ENCODE measurements around the gene PEAK1.

The PEAK1 gene

GRCh38 chr15:77402740-77403379, 17.0 kb downstream of the PEAK1 start:
- no peak for DNase-seq

- no peak for DNase-seq
Measured at GRCh38 chr15:77400258-77400657, 19.6 kb downstream of the PEAK1 start.

GRCh38 chr15:77398927-77399326, 21.0 kb downstream of the PEAK1 start:
- DNase-seq: no peak

- no peak for DNase-seq
Measured at GRCh38 chr15:77396692-77397091, 23.2 kb downstream of the PEAK1 start.

- no peak for DNase-seq
Measured at GRCh38 chr15:77395013-77395774, 24.7 kb downstream of the PEAK1 start.

- DNase-seq: no peak
Measured at GRCh38 chr15:77393471-77393840, 26.4 kb downstream of the PEAK1 start.

- no peak for DNase-seq
Measured at GRCh38 chr15:77392762-77393470, 27.0 kb downstream of the PEAK1 start.

- DNase-seq: no peak
Measured at GRCh38 chr15:77391372-77391951, 28.4 kb downstream of the PEAK1 start.

- DNase-seq: no peak
Measured at GRCh38 chr15:77387365-77388105, 32.4 kb downstream of the PEAK1 start.

- DNase-seq: no peak
Measured at GRCh38 chr15:77386626-77387025, 33.3 kb downstream of the PEAK1 start.

- DNase-seq: peak in 1 of 5 experiments; percentile 13
Measured at GRCh38 chr15:77384589-77385359, 35.1 kb downstream of the PEAK1 start.

- no peak for DNase-seq
Measured at GRCh38 chr15:77384086-77384485, 35.8 kb downstream of the PEAK1 start.

GRCh38 chr15:77380033-77380432, 39.9 kb downstream of the PEAK1 start:
- no peak for DNase-seq

- DNase-seq: no peak
Measured at GRCh38 chr15:77376770-77377169, 43.1 kb downstream of the PEAK1 start.

GRCh38 chr15:77375133-77375532, 44.8 kb downstream of the PEAK1 start:
- no peak for DNase-seq

GRCh38 chr15:77373441-77373840, 46.5 kb downstream of the PEAK1 start:
- DNase-seq: no peak

- DNase-seq: no peak
Measured at GRCh38 chr15:77371850-77372563, 47.9 kb downstream of the PEAK1 start.

- DNase-seq: no peak
Measured at GRCh38 chr15:77370580-77370979, 49.3 kb downstream of the PEAK1 start.

GRCh38 chr15:77369168-77369567, 50.7 kb downstream of the PEAK1 start:
- no peak for DNase-seq

- DNase-seq: no peak
Measured at GRCh38 chr15:77367631-77368030, 52.3 kb downstream of the PEAK1 start.

- no peak for DNase-seq
Measured at GRCh38 chr15:77361456-77361855, 58.4 kb downstream of the PEAK1 start.

Data from T-helper 2 cell (primary cell).